Measurements from ENCODE around the gene KDM4C. TPM values are rescaled to one million over a fixed set of nuclear protein-coding genes. Genes with fewer than 3 reads are reported as not detected.
"Not testable (repeated sequence)": the region's sequence is repeated elsewhere in the genome, so short reads cannot be mapped to it uniquely, and the experiment has no call there.

The KDM4C gene
- total and polyA plus RNA-seq, 2 donors: 20.3 to 36.2 TPM

DNA sequence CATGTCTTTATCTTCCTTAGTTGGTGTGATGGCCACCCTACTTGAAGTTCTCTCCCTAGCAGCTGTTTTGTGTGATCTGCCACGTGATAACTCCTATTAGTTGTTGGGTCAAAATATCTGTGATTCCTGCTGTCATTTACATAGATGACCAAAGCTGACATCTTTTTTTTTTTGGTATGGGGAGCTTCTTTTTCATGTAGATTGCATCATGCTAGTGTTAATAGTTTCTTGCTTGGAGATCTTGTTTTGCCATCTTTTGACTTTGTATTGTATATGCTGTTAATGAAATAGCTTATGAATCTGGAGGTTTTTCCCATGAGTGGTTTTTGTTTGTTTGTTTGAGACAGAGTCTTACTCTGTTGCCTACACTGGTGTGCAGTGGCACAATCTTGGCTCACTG, 243.8 kb downstream of the KDM4C start:
- H3K27me3 ChIP-seq (ENCODE audit: control insufficient read depth in 2 of 2, insufficient read depth in 1 of 2, low read length in 1 of 2): no peaks in the 10 kb centered on the region
- DNase-seq (ENCODE audit: low read depth in 6 of 9, low spot score in 9 of 9): no peak
- H3K27ac ChIP-seq (ENCODE audit: low read depth in 1 of 2, low read length in 1 of 2): no peak overlapping the region
- no peaks in the 10 kb centered on the region for H3K4me1 ChIP-seq (ENCODE audit: control insufficient read depth in 2 of 2, insufficient read depth in 2 of 2, low read length in 2 of 2)
- H3K9me3 ChIP-seq (ENCODE audit: control insufficient read depth in 2 of 2, insufficient read depth in 1 of 2, low read length in 1 of 2): no peaks in the 10 kb centered on the region
- 97% methylated on average over 1 of the region's 1 CpG for WGBS
- H3K4me3 ChIP-seq (ENCODE audit: low read length in 2 of 2): no peak overlapping the region
- peaks cover 3 to 18% of the 10 kb centered on the region in 2 donors for H3K36me3 ChIP-seq (ENCODE audit: control insufficient read depth in 2 of 2, insufficient read depth in 2 of 2, low read length in 1 of 2)

DNA sequence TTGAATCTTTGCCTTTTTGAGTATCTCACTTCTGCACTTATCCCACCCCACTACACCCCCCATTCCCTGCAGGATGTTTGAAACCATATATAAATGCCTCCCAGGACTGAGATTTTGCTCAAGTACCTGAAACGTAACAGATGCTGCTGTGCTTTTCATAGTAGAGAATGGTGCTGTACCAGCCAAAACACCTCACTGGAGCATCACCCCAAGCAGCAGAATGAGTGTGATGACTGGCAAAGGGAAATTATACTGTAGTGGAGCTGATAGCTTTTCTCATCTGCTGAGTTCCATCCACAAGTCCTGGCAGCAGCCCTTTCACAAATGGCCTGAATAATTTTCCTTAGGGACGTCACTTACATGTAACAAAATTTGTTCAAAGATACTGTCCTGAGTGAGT, 246.1 kb downstream of the KDM4C start:
- Histone ChIP-seq H3K27ac (ENCODE audit: low read depth in 1 of 2, low read length in 1 of 2) (no peak overlapping the region), H3K4me3 (ENCODE audit: low read length in 2 of 2) (no peak overlapping the region), H3K9me3 (ENCODE audit: control insufficient read depth in 2 of 2, insufficient read depth in 1 of 2, low read length in 1 of 2) (peaks cover 5 to 9% of the 10 kb centered on the region in 2 donors), H3K4me1 (ENCODE audit: control insufficient read depth in 2 of 2, insufficient read depth in 2 of 2, low read length in 2 of 2) (no peaks in the 10 kb centered on the region), H3K36me3 (ENCODE audit: control insufficient read depth in 2 of 2, insufficient read depth in 2 of 2, low read length in 1 of 2) (peaks cover 12 to 16% of the 10 kb centered on the region in 2 donors), H3K27me3 (ENCODE audit: control insufficient read depth in 2 of 2, insufficient read depth in 1 of 2, low read length in 1 of 2) (no peaks in the 10 kb centered on the region)
- DNase-seq (ENCODE audit: low read depth in 6 of 9, low spot score in 9 of 9): no peak
- WGBS: 98% methylated on average over 2 of the region's 2 CpGs

DNA sequence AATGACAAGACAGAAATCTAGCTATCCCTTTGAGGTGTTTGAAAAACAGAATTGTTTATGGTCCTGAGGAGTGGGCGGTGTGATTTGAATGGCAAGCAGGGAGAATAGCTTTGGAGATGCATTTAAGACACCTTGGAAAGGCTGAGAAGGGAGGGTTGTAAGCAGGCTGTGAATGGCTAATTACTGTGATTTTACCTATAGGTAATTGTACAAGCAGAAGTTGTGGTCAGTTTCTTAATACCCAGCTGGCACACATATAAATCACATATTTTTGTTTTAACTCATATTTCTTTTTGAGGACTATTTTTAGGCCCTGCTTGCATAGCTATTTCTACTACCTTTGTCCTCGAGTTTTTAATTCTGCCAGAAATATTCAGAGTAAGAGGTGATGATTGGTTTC, 248.6 kb downstream of the KDM4C start:
- H3K36me3 ChIP-seq (ENCODE audit: control insufficient read depth in 2 of 2, insufficient read depth in 2 of 2, low read length in 1 of 2): peaks cover 12 to 19% of the 10 kb centered on the region in 2 donors
- DNase-seq (ENCODE audit: low read depth in 6 of 9, low spot score in 9 of 9): no peak
- no peaks in the 10 kb centered on the region for H3K27me3 ChIP-seq (ENCODE audit: control insufficient read depth in 2 of 2, insufficient read depth in 1 of 2, low read length in 1 of 2)
- H3K4me1 ChIP-seq (ENCODE audit: control insufficient read depth in 2 of 2, insufficient read depth in 2 of 2, low read length in 2 of 2): peaks cover 0 to 2% of the 10 kb centered on the region in 2 donors
- H3K4me3 ChIP-seq (ENCODE audit: low read length in 2 of 2): no peak overlapping the region
- H3K9me3 ChIP-seq (ENCODE audit: control insufficient read depth in 2 of 2, insufficient read depth in 1 of 2, low read length in 1 of 2): peaks cover 5 to 9% of the 10 kb centered on the region in 2 donors
- no peak overlapping the region for H3K27ac ChIP-seq (ENCODE audit: low read depth in 1 of 2, low read length in 1 of 2)
- 74% methylated on average over 2 of the region's 2 CpGs for WGBS

DNA sequence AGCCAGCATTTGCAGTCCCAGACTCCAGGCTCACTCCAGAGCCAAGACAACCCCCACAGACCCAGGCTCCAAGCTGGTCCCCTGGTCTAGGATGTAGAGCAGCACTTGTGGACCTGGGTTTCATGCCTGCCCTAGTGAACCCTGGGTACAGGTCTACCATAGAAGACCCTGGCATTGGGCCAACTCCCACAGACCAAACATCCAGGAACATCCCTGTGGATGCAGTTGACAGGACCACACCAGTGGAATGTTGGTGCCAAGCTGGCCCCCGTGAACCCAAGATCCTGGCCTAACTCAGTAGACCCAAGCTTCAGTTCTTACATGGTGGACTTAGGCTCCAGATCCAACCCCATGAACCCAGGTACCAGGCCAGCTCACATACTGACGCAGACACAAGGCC, 250.6 kb downstream of the KDM4C start:
- Histone ChIP-seq H3K4me3 (ENCODE audit: low read length in 2 of 2) (no peak overlapping the region), H3K27me3 (ENCODE audit: control insufficient read depth in 2 of 2, insufficient read depth in 1 of 2, low read length in 1 of 2) (no peaks in the 10 kb centered on the region), H3K36me3 (ENCODE audit: control insufficient read depth in 2 of 2, insufficient read depth in 2 of 2, low read length in 1 of 2) (peaks cover 20 to 23% of the 10 kb centered on the region in 2 donors), H3K9me3 (ENCODE audit: control insufficient read depth in 2 of 2, insufficient read depth in 1 of 2, low read length in 1 of 2) (peaks cover 5 to 9% of the 10 kb centered on the region in 2 donors), H3K27ac (ENCODE audit: low read depth in 1 of 2, low read length in 1 of 2) (no peak overlapping the region), H3K4me1 (ENCODE audit: control insufficient read depth in 2 of 2, insufficient read depth in 2 of 2, low read length in 2 of 2) (peaks cover 0 to 9% of the 10 kb centered on the region in 2 donors)
- WGBS: 50% methylated on average over 2 of the region's 2 CpGs
- no peak for DNase-seq (ENCODE audit: low read depth in 6 of 9, low spot score in 9 of 9)

DNA sequence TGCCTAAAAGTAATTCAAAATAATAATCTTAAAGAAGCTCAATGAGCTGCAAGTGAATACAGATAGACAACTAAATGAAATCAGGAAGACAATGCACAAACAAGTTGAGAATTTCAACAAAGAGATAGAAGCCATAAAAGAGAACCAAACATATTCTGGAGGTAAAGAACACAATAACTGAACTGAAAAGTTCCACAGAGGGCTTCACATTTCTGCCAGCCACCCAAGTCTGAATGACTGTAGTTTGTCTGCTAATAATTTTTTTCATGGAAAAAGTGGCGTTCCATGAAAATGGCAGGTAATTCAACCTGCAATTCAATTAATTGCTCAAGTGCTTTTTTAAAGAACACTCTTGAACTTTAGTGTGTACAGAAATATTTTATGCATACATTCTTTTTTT, 251.3 kb downstream of the KDM4C start:
- H3K4me3 ChIP-seq (ENCODE audit: low read length in 2 of 2): no peak overlapping the region
- H3K9me3 ChIP-seq (ENCODE audit: control insufficient read depth in 2 of 2, insufficient read depth in 1 of 2, low read length in 1 of 2): peaks cover 5 to 9% of the 10 kb centered on the region in 2 donors
- H3K36me3 ChIP-seq (ENCODE audit: control insufficient read depth in 2 of 2, insufficient read depth in 2 of 2, low read length in 1 of 2): peaks cover 21 to 29% of the 10 kb centered on the region in 2 donors
- H3K27ac ChIP-seq (ENCODE audit: low read depth in 1 of 2, low read length in 1 of 2): no peak overlapping the region
- no peaks in the 10 kb centered on the region for H3K27me3 ChIP-seq (ENCODE audit: control insufficient read depth in 2 of 2, insufficient read depth in 1 of 2, low read length in 1 of 2)
- no peak for DNase-seq (ENCODE audit: low read depth in 6 of 9, low spot score in 9 of 9)
- WGBS: 97% methylated on average over 1 of the region's 1 CpG
- peaks cover 0 to 9% of the 10 kb centered on the region in 2 donors for H3K4me1 ChIP-seq (ENCODE audit: control insufficient read depth in 2 of 2, insufficient read depth in 2 of 2, low read length in 2 of 2)

DNA sequence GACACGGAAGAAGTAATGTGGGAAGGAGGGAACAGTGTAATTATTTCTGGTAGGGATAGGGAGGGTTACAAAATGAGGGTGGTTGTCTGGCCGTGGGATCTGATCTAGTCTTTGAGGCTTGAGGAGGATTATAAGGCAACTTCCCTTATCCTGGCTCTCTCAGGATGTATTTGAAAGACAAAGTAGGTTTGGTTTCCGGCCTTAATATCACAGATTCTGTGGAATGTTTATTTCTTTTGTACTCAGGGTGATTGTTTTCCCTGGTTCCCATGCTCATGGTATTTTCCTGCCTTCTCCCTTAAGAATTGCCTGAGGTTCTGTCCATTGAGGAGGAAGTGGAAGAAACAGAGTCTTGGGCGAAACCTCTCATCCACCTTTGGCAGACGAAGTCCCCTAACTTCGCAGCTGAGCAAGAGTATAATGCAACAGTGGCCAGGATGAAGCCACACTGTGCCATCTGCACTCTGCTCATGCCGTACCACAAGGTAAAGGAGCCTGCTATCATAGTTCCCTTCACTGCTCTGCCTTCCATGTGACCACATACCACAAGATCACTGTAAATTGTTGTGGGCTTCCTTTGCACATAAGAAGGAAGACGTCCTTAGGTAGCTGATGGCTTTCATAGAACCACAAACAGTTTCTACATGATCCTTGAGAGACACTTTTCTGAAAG, 253.8 kb downstream of the KDM4C start:
- peaks cover 0 to 9% of the 10 kb centered on the region in 2 donors for H3K4me1 ChIP-seq (ENCODE audit: control insufficient read depth in 2 of 2, insufficient read depth in 2 of 2, low read length in 2 of 2)
- WGBS: 45% methylated on average over 8 of the region's 8 CpGs
- H3K27me3 ChIP-seq (ENCODE audit: control insufficient read depth in 2 of 2, insufficient read depth in 1 of 2, low read length in 1 of 2): no peaks in the 10 kb centered on the region
- H3K4me3 ChIP-seq (ENCODE audit: low read length in 2 of 2): no peak overlapping the region
- peaks cover 5 to 9% of the 10 kb centered on the region in 2 donors for H3K9me3 ChIP-seq (ENCODE audit: control insufficient read depth in 2 of 2, insufficient read depth in 1 of 2, low read length in 1 of 2)
- peak in 8 of 9 donors; percentile 19 to 78 (median 46) for DNase-seq (ENCODE audit: low read depth in 6 of 9, low spot score in 9 of 9)
- no peak overlapping the region for H3K27ac ChIP-seq (ENCODE audit: low read depth in 1 of 2, low read length in 1 of 2)
- H3K36me3 ChIP-seq (ENCODE audit: control insufficient read depth in 2 of 2, insufficient read depth in 2 of 2, low read length in 1 of 2): peaks cover 24 to 34% of the 10 kb centered on the region in 2 donors

DNA sequence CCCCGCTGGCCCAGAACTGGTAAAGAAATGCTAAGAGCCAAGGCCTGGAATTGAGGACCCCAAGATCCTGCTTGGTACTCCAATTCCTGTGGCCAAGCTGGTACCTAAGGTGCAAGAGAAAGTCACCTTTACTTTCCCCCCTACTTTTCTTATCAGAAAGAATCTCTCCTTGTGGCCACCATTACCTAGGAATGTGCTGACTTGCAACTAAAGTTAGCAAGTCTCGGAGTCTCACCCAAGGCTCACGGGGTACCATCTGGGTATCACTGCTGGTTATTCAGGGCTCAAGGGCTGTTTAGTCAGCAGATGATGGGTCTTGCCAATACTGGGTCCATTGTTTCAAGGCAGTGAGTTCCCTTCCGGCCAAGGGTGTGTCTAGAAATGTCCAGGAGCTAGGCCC, 270.2 kb downstream of the KDM4C start:
- Histone ChIP-seq H3K36me3 (ENCODE audit: control insufficient read depth in 2 of 2, insufficient read depth in 2 of 2, low read length in 1 of 2) (peaks cover 4 to 8% of the 10 kb centered on the region in 2 donors), H3K9me3 (ENCODE audit: control insufficient read depth in 2 of 2, insufficient read depth in 1 of 2, low read length in 1 of 2) (peaks cover 0 to 3% of the 10 kb centered on the region in 2 donors), H3K27me3 (ENCODE audit: control insufficient read depth in 2 of 2, insufficient read depth in 1 of 2, low read length in 1 of 2) (no peaks in the 10 kb centered on the region), H3K4me1 (ENCODE audit: control insufficient read depth in 2 of 2, insufficient read depth in 2 of 2, low read length in 2 of 2) (no peaks in the 10 kb centered on the region), H3K27ac (ENCODE audit: low read depth in 1 of 2, low read length in 1 of 2) (no peak overlapping the region), H3K4me3 (ENCODE audit: low read length in 2 of 2) (no peak overlapping the region)
- DNase-seq (ENCODE audit: low read depth in 6 of 9, low spot score in 9 of 9): no peak
- WGBS: 98% methylated on average over 4 of the region's 4 CpGs

DNA sequence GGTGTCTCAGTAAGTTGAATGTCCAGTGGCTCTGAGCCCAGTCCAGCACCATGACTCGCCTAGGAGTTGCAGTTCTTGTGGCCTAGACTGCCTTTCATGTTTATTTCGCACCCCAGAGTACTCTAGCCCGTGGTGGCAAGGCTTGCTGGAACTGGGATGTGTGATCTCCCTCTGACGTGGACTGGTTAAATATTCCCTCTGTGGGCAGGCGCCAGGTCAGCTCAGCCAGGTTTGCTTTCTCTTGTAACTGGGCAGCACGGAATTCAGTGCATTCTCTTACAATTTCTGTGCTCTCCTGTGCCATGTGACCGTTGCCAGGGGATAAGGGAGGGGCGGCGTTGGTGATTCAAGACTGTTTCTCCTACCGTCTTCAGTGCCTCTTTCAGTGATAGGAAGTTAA, 270.8 kb downstream of the KDM4C start:
- Histone ChIP-seq H3K4me3 (ENCODE audit: low read length in 2 of 2) (no peak overlapping the region), H3K9me3 (ENCODE audit: control insufficient read depth in 2 of 2, insufficient read depth in 1 of 2, low read length in 1 of 2) (peaks cover 0 to 3% of the 10 kb centered on the region in 2 donors), H3K27ac (ENCODE audit: low read depth in 1 of 2, low read length in 1 of 2) (no peak overlapping the region), H3K27me3 (ENCODE audit: control insufficient read depth in 2 of 2, insufficient read depth in 1 of 2, low read length in 1 of 2) (no peaks in the 10 kb centered on the region), H3K36me3 (ENCODE audit: control insufficient read depth in 2 of 2, insufficient read depth in 2 of 2, low read length in 1 of 2) (peaks cover 4 to 8% of the 10 kb centered on the region in 2 donors), H3K4me1 (ENCODE audit: control insufficient read depth in 2 of 2, insufficient read depth in 2 of 2, low read length in 2 of 2) (no peaks in the 10 kb centered on the region)
- WGBS: 98% methylated on average over 10 of the region's 10 CpGs
- no peak for DNase-seq (ENCODE audit: low read depth in 6 of 9, low spot score in 9 of 9)

DNA sequence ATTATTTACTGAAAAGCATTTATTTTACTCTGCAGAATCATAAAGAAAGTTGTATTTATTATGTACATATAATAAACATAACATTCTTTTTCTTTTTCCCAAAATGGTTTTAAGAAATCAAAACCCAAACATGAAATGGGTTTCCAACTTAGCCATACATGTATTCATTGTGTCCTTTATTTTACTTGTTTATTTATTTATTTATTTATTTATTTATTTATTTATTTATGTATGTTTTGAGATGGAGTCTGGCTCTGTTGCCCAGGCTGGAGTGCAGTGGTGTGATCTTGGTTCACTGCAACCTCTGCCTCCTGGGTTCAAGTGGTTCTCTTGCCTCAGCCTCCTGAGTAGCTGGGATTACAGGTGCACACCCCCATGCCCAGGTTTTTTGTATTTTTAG, 273.2 kb downstream of the KDM4C start:
- not testable (repeated sequence) for H3K4me3 ChIP-seq (ENCODE audit: low read length in 2 of 2); DNase-seq (ENCODE audit: low read depth in 6 of 9, low spot score in 9 of 9); H3K27me3 ChIP-seq (ENCODE audit: control insufficient read depth in 2 of 2, insufficient read depth in 1 of 2, low read length in 1 of 2); H3K4me1 ChIP-seq (ENCODE audit: control insufficient read depth in 2 of 2, insufficient read depth in 2 of 2, low read length in 2 of 2); H3K27ac ChIP-seq (ENCODE audit: low read depth in 1 of 2, low read length in 1 of 2); H3K36me3 ChIP-seq (ENCODE audit: control insufficient read depth in 2 of 2, insufficient read depth in 2 of 2, low read length in 1 of 2); H3K9me3 ChIP-seq (ENCODE audit: control insufficient read depth in 2 of 2, insufficient read depth in 1 of 2, low read length in 1 of 2)
